T-helper 9 cell (primary cell): ENCODE results near the gene C11orf58.

Experiments
- DNase-seq: peaks from one replicate; pipeline ENCODE4 v3.0.0-alpha.2; 2020

Gene C11orf58

GRCh38 chr11:16769386-16769785, 30.9 kb downstream of the C11orf58 start:
- DNase-seq: no peak

- no peak for DNase-seq
Observed at GRCh38 chr11:16770016-16770415, 31.6 kb downstream of the C11orf58 start.

DNA sequence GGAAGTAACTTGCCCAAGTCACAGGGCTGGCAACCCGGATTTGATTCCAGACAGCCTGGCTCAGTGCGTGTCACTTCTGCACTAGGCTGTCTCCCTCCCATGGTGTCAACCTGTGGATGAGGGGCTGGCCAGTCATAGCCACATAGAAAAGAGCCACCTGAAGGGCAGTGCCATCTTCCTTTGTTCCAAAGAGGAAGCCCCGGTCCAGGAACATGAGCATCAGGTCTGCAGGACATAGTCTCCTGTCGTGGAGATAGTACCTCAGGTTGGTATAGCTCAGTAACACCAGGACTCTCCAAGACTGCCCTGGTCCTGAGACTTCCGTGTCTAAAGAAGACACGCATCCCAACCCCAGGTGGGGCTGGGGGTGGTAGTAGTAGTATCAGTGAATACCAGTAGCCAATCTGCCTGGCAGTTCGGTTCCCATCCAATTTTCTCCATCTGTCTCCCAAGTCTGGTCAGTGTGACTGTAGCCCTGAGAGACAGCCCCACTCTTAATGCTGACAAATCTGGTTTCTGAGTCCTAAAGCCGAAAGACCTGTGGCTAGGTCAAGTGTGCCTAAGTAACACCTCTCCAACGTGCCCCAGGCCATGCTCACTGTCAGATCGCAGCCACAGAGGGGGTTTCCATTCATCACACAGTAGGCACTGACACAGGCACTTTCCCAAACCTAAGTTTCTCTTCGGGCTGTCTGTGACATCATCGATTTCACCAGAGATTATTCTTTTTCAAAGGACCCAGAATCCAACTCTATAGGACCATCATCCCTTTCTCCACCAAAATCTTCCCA, 33.1 kb downstream of the C11orf58 start:
- no peak for DNase-seq

- no peak for DNase-seq
Observed at GRCh38 chr11:16772141-16772512, 33.7 kb downstream of the C11orf58 start.

DNA sequence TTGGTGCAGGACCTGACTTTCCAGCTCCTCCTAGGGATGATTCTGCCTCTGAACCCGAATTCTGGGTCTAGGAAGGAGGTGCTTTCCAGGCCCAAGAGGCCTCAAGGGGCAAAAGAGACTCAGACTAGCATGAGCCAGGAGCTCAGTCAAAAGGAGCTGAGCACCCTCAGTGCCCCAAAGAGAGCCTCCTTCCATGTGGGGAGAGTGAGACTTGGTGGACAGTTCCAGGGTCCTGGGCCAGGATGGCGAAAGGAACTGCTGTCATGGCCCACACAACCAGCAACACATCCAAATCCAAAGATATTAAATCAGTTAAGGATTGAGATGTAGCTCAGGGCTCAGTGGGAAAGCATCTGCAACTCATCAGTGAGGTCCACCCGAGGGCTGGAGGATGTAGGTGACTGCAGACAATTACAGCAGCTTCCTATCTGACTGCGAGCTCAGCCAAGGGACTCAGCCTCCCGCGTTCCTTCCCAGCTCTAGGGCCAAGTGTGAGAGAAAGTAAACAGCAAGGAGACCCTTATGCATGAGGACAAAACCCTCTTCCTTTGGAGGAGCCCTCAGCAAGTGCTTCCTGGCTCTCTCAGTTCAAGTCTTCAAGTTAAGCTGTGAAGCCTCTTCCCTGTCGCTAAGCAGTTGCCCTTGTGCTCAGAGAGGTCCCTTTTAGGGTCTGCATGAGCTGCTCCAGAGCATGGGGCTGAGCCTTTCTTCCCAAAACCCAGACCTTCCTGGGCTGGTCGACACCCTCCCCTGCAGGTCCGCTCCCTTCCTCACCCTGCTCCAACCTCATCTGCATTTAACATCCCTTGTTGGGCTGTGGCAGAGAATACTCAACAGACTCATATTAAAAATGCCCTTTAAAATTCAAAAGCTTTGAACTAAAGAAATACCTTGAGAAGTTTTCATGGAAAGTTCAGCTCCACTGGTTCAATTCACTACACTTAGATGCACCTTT, 35.8 kb downstream of the C11orf58 start:
- DNase-seq: no peak

GRCh38 chr11:16774936-16775613, 36.6 kb downstream of the C11orf58 start:
- no peak for DNase-seq

DNA sequence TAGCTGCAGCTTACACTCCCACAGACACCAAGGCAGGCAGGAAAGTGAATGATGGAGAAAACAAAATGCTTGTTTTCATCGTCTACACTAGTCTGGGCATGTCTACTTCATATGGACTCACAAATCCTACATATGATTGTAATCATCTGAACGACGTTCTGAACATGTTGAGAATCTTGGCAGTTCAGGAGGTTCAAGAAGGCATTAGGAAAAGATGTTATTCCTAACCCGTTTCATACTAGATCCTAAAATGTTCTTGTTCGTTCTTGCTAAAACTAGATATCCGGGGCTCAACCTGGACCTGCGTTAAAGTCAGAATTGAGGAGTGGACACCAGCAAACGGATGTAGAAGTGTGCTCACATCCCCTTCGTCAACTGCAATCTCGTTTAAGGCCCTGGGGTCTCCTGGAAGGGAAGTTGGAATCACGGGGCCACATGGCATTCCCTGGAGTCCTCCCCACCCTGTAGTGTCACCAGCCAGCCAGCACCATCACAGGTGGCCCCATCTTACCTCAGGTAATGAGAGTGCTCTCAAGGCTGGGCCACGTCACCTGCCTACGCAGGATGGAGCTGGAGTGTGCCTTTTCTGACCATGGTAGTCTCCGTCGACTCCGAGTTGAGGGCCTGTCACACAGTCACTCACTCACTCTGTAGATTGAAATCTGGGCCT, 37.3 kb downstream of the C11orf58 start:
- DNase-seq: no peak

GRCh38 chr11:16776711-16777612, 38.5 kb downstream of the C11orf58 start:
- DNase-seq: no peak

- no peak for DNase-seq
Observed at GRCh38 chr11:16777613-16777975, 39.1 kb downstream of the C11orf58 start.

DNA sequence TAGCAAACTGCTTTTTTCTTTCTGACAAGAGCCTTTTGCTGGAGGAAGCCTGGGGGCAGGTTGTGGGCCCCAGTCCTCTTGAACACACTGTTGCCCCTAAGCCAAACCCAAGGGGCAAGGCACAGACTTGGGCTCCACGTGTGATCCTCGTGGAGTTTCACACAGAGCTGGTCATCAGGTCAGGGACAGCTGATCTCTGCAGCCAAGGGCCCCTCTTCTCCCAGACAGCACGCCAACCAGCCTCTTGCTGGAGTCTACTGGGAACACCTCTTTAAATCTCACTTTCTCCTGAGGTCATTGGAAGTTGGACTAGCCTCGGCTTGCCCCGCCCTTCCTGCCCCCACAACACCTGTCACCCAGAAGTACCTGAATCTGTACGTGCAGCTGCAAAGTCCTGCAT, 39.8 kb downstream of the C11orf58 start:
- DNase-seq: no peak

DNA sequence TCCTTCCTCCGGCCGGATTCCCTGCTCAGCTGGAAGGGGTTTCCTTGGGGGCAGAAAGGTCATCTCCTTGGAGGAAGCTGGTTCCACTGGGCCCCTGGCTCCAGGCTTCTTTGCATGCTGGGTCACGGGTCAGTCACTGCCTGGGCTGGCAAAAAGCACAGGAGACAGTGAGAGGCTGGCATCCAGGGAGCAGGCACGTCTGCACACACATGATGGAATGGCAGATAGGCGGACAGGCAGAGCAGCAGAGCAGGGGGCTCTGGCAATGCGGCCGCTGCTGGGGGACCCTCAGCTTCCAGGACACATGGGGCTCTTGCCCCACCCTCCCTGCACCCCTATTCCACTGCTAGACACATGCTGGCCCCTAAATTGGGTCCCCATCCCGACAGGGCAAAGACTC, 40.4 kb downstream of the C11orf58 start:
- DNase-seq: no peak

DNA sequence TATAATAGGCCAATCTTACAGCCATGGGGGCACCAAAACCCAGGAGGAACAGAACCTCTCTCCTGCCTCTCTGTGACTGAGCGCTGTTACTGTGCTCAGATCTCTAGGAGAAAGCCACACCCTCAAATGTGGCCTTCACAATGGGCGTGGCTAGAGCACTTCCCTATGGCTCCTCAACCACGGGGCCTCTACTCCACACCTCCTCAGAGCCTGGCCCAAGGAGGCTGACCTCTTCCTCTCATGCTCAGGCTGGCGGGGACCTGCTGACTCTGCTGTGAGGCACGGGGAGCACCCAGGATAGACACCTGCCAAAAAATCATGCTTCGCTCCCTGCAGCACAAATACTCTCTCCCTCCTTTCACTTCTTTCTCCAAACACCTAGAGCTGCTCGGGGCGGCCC, 41.0 kb downstream of the C11orf58 start:
- no peak for DNase-seq

DNA sequence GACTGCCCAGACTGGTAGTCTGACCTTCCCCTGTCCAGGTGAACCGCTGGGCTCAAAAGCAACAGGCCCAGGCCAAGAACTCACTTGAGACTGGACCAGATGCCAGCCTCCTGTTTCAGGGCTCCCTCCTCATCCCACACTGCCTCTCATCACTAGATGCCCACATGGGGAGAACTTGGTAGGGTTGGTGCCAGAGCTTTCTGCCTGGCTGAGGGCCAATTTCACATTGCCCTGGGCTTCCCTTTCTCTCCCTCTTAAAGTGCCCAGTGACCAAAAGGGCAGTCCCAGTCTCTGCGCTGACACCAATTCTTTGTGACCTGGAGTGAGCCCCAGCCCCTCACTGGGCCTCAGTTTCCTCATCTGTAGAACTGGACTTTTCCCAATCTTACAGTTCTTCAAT, 41.7 kb downstream of the C11orf58 start:
- DNase-seq: no peak

DNA sequence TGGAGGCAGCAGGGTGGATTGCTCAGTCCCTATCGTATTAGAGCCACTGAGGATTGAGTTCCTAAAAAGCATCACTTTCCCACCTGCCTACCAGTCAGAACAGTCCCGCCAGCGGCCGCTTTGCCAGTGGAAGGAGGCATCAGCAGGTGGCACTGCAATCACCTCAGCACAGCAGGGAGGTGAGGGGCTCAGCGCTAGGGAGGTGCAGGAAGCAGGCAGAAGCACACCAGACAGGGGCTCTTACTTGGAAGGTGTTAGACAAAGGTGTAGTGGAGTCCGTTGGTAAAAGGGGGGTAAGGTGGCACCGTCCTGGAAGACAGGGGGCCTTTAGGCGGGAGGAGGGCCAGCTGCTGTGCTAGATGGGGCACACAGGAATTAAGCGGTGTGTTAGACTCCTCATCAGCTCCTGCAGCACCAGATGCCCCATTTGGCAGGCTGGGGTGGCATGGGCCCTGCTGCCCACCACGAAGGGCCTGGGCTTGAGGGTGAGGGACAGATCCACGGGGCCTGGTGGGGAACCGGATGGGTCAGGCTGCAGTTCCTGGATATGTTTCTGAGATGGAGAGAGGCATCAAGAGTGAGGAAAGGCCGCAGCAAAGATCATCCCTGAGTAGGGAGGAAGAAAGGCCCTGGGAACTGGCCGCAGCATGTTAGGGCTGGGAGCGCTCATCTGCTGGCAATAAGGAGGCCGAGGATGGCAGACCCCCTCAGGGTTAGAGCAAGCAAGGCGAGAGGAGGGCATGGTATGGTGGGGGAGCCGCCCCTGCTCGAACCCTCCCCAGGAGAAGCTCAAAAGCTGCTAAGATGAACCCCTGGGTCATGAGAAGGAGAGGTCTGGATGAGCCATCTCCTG, 42.5 kb downstream of the C11orf58 start:
- DNase-seq: no peak

DNA sequence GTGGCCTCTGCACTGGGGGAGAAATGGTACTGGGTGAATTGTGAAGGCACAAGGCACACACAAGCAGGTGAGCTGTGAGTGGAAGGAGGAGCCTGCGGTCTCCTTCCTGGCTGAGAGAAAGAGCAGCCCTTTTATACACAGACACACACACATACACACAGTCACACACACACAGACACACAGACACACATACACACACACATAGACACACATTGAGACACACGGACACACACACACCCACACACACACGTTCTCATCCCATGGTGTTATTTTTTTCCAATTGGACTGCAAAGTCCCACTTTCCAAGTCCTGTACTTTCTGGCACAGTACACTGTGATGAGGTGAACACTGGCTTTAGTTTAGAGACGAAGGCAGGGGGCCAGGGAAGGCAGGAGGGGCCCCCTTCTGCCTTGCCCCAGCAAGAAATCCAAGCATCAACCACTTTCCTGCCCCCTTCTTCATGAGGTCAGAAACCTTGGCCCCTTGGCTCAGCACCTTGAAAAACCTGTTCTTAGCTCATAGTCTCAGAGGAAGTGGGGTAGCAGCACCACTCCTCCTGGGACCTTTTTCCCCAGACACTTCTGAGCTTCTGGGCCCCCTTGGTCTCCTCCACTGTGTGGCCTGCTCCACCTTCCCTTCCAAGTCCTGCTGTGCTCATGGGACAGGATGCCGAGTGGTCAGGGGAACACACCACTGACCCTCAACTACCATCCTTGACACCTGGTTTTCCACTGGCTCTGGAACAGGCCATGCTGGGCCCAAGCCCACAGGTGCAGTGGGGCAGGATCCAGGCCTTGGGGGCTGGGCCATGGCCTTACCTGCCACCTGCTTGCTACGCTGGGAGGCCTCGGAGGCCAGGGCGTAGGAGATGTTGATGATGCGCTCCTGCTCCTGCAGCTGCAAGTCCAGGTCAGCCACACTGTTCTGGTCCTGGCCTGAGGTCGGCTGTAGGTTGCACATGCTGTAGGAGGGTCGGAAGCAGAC, 43.8 kb downstream of the C11orf58 start:
- no peak for DNase-seq

DNA sequence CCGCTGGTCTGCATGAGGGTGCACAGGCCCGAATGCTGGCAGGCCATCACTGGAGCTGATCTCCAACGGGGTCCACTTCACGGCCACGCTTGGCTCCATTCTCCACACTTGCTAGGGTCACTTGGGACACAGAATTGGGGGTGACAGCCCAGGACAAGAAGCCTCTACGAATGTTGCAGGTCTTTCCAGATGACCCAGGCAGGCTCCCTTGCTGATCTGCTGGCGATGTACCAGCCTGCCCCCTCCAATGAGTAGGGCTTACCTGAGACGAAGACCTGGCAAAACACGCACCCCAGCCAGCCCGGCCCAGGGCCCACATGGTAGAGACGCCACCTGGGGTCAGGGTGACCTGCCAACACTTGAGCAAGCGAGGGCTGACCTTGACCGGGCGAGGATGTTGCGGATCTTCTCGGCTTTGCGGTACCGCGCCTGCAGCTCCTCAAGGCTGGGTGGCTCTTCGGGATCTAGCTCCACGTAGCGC, 44.9 kb downstream of the C11orf58 start:
- DNase-seq: no peak

DNA sequence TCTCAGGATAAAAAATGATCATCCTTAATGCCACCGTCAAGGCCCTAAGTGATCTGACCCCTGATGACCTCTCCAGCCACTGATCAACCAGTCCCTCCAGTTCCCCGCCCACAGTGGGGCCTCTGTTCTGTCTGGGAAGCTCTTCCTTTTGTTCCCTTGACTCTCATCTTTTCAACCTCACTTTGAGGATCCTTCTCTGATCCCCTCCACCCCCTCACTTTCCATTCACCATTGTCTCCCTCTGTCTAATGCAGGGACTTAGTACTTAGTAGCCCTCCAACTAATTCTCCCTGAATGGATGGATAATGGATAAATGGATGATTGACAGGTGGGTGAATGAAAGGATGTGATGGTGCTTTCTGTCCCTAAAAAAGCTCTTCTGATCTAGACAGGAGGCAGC, 45.6 kb downstream of the C11orf58 start:
- no peak for DNase-seq

DNA sequence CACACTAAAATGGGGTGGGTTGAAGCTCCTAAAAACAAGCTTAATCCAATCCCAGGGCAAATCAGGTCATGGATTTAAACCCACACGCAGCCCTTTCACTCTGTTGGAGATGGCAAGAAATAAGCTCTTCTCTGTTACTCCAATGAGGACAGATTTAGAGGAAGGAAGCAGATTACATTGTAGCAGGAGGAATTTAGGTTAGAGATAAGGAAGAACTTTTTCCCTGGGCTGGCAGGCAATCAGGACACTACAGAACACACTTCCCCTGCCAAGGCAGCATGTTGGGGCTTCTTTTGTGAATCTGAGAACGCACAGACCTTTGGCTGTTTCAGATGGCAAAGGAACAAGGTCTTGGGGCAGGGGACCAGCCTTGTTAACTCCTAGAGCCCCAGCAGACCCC, 46.2 kb downstream of the C11orf58 start:
- DNase-seq: no peak

GRCh38 chr11:16785520-16786128, 47.2 kb downstream of the C11orf58 start:
- DNase-seq: peak; percentile 42
